ENCODE measurements around the gene MAN1C1. TPM values are rescaled to one million over a fixed set of nuclear protein-coding genes. Genes with fewer than 3 reads are reported as not detected.

The MAN1C1 gene
- polyA plus RNA-seq, 1 of the 3 experiments (the other 2 are of a cell fraction) = 0.20 TPM

DNA sequence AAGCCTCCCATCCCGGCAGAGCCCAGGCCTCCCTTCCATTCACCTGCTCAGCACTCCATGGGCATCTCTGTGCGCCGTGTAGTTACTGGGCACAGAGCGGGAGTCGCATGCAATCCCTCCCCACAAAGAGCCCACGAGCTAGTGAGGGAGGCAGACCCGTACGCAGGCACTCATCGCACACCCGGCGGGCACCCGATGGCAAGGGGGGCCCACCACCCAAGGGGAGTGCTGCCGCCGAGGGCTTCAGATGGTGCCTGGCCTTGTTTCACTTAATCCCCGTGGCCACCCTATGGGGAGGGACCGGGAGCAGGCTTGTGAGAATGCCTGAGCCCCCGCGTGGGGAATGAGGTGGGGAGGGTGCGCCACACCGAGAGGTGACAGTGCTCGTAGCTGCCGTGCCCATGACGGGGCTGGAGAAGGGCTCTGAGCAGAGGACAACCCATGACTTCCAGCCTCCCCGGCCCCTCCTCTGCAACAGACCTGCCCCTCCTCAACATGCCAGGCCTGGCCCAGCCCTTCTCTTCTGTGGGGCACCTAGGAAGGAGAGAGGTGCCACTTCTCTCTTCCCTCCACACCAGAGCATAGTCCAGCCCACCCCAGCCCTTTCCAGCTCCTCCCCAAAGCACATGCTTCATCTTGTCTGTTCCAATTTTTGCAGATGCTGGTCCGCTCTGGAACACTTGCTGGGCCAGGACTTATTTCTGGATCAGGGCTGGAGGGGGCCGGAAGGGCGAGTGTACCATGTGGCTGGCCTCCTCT, 153.2 kb downstream of the MAN1C1 start (continued):
- TF ChIP-seq, protein P1, sequence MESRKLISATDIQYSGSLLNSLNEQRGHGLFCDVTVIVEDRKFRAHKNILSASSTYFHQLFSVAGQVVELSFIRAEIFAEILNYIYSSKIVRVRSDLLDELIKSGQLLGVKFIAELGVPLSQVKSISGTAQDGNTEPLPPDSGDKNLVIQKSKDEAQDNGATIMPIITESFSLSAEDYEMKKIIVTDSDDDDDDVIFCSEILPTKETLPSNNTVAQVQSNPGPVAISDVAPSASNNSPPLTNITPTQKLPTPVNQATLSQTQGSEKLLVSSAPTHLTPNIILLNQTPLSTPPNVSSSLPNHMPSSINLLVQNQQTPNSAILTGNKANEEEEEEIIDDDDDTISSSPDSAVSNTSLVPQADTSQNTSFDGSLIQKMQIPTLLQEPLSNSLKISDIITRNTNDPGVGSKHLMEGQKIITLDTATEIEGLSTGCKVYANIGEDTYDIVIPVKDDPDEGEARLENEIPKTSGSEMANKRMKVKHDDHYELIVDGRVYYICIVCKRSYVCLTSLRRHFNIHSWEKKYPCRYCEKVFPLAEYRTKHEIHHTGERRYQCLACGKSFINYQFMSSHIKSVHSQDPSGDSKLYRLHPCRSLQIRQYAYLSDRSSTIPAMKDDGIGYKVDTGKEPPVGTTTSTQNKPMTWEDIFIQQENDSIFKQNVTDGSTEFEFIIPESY (IDR thresholded peaks at IDR 0.05; ENCODE audit: borderline replicate concordance, low read depth) = no peak
- TF ChIP-seq EP300 (IDR thresholded peaks at IDR 0.05; ENCODE audit: borderline replicate concordance in 1 of 2, low read depth in 1 of 2, low read length in 1 of 2) (no peak), POLR2AphosphoS5 (IDR thresholded peaks at IDR 0.05; ENCODE audit: low read depth, low read length) (no peak), GATA2 (CRISPR knock-in tag; IDR thresholded peaks at IDR 0.05) (no peak)

DNA sequence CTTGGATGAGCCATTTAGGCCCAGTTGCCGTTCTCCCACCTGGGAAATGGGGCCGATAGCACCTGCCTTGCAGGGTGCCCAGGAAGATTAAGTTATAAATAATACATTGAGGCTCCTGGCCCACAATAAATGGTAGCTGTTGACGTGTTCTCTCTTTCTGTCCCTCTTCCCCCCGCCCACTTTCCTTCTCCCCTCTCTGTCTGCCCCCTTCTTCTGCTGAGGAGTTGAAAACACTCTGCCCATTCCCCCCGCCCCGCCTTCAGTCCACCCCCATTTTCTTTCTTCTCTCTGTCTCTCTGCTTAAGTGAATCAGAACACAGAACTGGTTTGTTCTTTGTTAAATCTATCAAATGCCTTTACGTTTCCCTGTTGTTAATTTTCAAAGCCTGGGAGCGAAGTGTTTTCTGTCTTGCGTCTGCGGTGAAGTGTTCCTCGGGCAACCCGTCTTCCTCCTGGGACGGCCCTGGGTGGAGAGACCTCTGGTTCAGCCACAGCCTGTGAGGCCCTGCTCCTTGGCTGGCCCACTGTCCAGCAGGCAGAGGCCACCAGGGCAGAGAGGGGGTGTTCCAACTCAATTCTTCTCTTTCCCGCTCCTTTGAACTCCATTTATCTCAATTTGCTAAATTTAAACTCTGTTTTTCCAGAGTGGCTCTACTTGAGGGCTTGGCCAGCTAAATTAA, 154.1 kb downstream of the MAN1C1 start:
- TF ChIP-seq RAD21 (IDR thresholded peaks at IDR 0.05; ENCODE audit: low read length) (no peak), FOXM1 (IDR thresholded peaks at IDR 0.05; ENCODE audit: low read depth) (no peak), CHD2 (IDR thresholded peaks at IDR 0.05; ENCODE audit: low read length, partially characterized antibody) (no peak), RXRA (IDR thresholded peaks at IDR 0.05; ENCODE audit: borderline replicate concordance, low read depth) (no peak), FOSL2 (IDR thresholded peaks at IDR 0.05; ENCODE audit: borderline replicate concordance, low read depth) (no peak)
- Histone ChIP-seq H3K36me3 (replicated peaks in 1 of 2; ENCODE audit: control insufficient read depth in 1 of 2, insufficient read depth in 2 of 2, low read length in 1 of 2) (no peaks in the 10 kb centered on the region), H3K9me2 (no peaks in the 10 kb centered on the region), H3K4me2 (no peak overlapping the region), H3K9me3 (no peaks in the 10 kb centered on the region), H3K27me3 (ENCODE audit: insufficient read depth) (no peaks in the 10 kb centered on the region), H3K27ac (ENCODE audit: low read depth in 2 of 2, low read length in 1 of 2) (peak overlapping the region in 1 of 2 experiments; percentile 87; a peak in 2 of 4 replicates), H3K4me3 (ENCODE audit: low read depth in 2 of 2, low read length in 1 of 2) (no peak overlapping the region), H3F3A (replicated peaks; ENCODE audit: insufficient read depth) (no peaks in the 10 kb centered on the region), H3K4me1 (ENCODE audit: control insufficient read depth in 1 of 2, insufficient read depth in 2 of 2, low read depth in 1 of 2, low read length in 1 of 2) (peaks cover 0 to 84% of the 10 kb centered on the region in 2 experiments; a peak in 1 of 4 replicates), H3K9ac (no peak overlapping the region), H4K20me1 (ENCODE audit: insufficient read depth) (no peaks in the 10 kb centered on the region), H3K79me2 (ENCODE audit: insufficient read depth) (no peaks in the 10 kb centered on the region), H2AFZ (ENCODE audit: low read depth) (no peak overlapping the region)
- POLR2A ChIA-PET = no interaction called here
- 89% methylated on average over 12 of the region's 14 CpGs for WGBS (ENCODE audit: low lambda C conversion rate)
- DNase-seq = peak; percentile 53
- CTCF ChIA-PET = interaction anchor here (1.0 to 2.1 kb wide), 3 partner anchors 32 to 198 kb away, joined by 3 to 6 read pairs (median 5); no protein-coding TSS in a partner anchor
